ENCODE results near the gene GTPBP2.
"Not testable (repeated sequence)": the region's sequence is repeated elsewhere in the genome, so short reads cannot be mapped to it uniquely, and the experiment has no call there.

The GTPBP2 gene

DNA sequence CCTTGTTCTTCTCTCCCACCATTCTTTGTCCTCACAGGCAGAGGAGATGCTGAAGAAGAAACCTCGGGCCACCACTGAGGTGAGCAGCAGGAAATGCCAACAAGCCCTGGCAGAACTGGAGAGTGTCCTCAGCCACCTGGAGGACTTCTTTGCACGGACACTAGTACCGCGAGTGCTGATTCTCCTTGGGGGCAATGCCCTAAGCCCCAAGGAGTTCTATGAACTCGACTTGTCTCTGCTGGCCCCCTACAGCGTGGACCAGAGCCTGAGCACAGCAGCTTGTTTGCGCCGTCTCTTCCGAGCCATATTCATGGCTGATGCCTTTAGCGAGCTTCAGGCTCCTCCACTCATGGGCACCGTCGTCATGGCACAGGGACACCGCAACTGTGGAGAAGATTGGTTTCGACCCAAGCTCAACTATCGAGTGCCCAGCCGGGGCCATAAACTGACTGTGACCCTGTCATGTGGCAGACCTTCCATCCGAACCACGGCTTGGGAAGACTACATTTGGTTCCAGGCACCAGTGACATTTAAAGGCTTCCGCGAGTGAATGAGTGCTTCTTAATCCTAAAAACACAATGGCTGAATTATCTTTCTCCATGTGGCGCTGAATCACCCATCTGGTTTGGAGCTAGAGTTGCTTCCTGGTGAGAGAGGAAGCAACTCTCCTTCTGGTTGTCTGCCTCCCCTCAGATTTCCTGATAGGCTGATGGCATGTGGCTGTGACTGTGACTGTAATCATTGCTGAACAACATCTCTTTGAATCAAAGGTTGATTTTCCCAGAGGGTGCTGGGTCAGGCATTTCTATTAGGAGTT is 11.1 kb upstream of the GTPBP2 start:
- Mint-ChIP-seq H3K36me3 (peaks cover 17% of the 10 kb centered on the region), H3K27me3 (no peaks in the 10 kb centered on the region), H3K4me1 (peaks cover 31% of the 10 kb centered on the region), H3K4me3 (no peak overlapping the region), H3K27ac (no peak overlapping the region), H3K9me3 (no peaks in the 10 kb centered on the region)
- DNase-seq (ENCODE audit: low spot score in 2 of 2) = no peak
- no peak for ATAC-seq (ENCODE audit: low read depth)

DNA sequence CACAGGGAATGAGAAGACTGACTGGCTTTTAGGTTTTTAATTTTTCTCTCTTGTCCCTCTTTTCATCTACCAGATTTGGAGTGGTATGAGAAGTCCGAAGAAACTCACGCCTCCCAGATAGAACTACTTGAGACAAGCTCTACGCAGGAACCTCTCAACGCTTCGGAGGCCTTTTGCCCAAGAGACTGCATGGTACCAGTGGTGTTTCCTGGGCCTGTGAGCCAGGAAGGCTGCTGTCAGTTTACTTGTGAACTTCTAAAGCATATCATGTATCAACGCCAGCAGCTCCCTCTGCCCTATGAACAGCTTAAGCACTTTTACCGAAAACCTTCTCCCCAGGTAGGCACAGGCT is 7.2 kb upstream of the GTPBP2 start:
- peaks cover 27% of the 10 kb centered on the region for H3K4me1 Mint-ChIP-seq
- ATAC-seq (ENCODE audit: low read depth) (peak; percentile 11), DNase-seq (ENCODE audit: low spot score in 2 of 2) (no peak)
- H3K4me3 Mint-ChIP-seq = peak overlapping the region; percentile 95
- peaks cover 12% of the 10 kb centered on the region for H3K36me3 Mint-ChIP-seq
- H3K27ac Mint-ChIP-seq = peak overlapping the region; percentile 96
- H3K27me3 Mint-ChIP-seq = no peaks in the 10 kb centered on the region
- H3K9me3 Mint-ChIP-seq = no peaks in the 10 kb centered on the region

DNA sequence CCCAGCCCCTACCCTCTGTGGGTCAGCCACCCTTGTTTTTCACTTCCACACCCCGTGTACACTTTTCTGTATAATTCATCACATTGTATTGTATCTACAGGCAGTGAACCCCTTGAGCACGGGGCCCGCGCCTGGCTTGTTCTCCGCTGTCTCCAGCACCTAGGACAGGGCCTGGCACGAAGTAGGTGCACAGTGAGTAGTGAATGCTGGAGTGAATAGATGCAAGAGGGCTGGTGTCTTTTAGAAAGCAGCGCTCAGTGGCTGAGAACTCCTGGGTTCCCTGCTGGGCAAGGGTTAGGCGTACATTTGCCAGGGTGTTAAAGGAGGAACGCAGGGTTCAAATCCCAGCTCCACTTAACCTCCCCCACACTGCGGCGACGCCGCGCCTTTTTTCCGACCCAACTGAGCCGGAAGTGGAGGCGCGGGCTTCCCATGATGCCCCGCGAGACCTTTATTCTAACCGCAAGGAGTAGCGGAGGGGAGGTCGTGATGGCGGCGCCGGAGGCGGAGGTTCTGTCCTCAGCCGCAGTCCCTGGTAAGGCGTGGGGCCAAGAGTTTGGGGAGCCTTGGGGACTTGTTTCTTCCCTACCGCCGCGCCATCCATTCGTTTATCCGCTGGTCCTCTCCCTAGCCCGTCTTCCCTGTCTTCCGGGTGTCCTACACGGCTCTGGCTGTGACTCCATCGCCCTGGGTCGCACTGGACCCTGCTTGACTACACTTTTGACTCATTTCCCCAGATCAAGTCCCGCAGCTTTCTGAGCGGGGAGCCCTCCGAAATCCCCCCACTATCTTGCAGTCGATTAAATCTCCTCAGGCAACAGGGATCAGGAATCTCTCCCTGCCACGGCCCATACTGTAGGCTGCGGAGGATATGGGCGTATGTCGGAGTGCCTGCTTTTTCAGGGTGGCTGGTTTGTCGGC is 6.6 kb upstream of the GTPBP2 start, which contains the start of gene MAD2L1BP:
Gene MAD2L1BP (plus strand): TSS at position 454 of the 921 bp plus-strand sequence. CDS start 36 bp downstream, at position 490.
- Mint-ChIP-seq H3K27ac (peak within 1 kb of the TSS; percentile 96), H3K4me3 (peak within 1 kb of the TSS; percentile 95), H3K4me1 (peaks cover 31% of the 10 kb centered on the region), H3K27me3 (no peaks in the 10 kb centered on the region), H3K9me3 (no peaks in the 10 kb centered on the region), H3K36me3 (peaks cover 11% of the 10 kb centered on the region)
- ATAC-seq (ENCODE audit: low read depth) (peak; percentile 92), DNase-seq (ENCODE audit: low spot score in 2 of 2) (peak; percentile 66 to 71)

DNA sequence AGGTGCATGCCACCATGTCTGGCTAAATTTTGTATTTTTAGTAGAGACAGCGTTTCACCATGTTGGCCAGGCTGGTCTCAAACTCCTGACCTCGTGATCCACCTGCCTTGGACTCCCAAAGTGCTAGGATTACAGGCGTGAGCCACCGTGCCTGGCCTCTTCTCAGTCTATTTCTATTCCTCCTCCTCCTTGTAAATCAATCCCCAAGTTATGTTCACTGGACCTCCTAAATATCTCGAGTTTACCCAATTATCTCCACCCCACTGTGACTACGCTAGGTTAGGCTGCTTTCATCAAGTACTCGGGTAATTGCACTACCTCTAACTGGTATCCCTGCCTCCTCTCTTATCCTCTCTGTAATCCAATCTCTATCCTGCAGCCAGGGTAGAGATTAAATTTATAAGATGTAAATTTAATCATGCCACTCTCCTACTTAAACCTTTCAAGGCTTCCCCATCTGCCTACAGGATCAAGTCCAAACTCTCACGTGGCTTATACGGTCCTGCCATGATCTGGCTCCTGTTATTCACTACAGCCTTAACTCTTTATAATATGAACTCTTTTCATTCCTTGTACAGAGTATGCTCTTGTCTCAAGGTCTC is 5.7 kb upstream of the GTPBP2 start:
- H3K27ac Mint-ChIP-seq = peak overlapping the region; percentile 96
- no peak for DNase-seq (ENCODE audit: low spot score in 2 of 2)
- H3K4me1 Mint-ChIP-seq = peaks cover 31% of the 10 kb centered on the region
- peak overlapping the region; percentile 95 for H3K4me3 Mint-ChIP-seq
- no peaks in the 10 kb centered on the region for H3K27me3 Mint-ChIP-seq
- no peak for ATAC-seq (ENCODE audit: low read depth)
- H3K36me3 Mint-ChIP-seq = peaks cover 3% of the 10 kb centered on the region
- no peaks in the 10 kb centered on the region for H3K9me3 Mint-ChIP-seq

DNA sequence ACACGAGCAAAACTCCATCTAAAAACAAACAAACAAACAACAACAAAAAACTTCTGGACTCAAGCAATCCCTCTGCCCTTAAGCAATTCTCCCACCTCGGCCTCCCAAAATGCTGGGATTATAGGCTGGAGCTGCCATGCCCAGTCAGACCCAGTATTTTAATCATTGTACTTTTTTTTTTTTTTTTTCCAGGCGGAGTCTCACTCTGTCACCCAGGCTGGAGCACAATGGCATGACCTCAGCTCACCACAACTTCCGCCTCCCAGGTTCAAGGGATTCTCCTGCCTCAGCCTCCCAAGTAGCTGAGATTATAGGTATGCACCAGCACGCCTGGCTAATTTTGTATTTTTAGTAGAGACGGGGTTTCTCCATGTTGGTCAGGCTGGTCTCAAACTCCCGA is 3.9 kb upstream of the GTPBP2 start:
- not testable (repeated sequence) for H3K36me3 Mint-ChIP-seq; ATAC-seq (ENCODE audit: low read depth); H3K27me3 Mint-ChIP-seq; H3K9me3 Mint-ChIP-seq; H3K4me3 Mint-ChIP-seq; H3K27ac Mint-ChIP-seq; DNase-seq (ENCODE audit: low spot score in 2 of 2)
- peaks cover 31% of the 10 kb centered on the region for H3K4me1 Mint-ChIP-seq

DNA sequence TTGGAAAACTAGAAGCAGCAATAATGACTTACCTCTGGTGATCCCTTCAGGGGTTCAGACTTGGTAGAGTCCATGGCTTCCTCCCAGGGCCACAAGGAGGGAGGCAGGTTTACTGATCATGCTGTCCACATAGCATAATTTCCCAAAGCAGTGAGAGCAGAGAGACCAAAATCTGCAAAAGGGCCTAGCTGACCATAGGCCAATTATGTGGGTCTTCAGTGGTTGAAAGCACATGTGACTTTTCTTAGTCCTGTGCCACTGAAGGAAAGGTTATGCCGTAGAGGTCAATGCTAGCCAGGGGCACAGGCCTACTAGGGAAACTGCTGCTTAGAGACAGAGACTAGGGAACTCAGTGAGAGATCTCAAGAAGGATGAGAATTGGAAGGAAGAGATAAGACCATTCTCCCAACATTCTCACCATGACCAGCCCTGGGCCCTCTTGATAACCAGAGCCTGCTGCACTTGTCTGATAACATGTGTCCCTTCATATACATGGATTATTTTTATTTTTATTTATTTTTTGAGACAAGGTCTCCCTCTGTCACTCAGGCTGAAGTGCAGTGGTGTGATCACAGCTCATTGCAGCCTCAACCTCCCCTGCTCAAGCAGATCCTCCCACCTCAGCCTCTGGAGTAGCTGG is 2.0 kb upstream of the GTPBP2 start:
- Mint-ChIP-seq H3K27ac (peak overlapping the region; percentile 91), H3K4me1 (peaks cover 40% of the 10 kb centered on the region), H3K27me3 (no peaks in the 10 kb centered on the region), H3K9me3 (no peaks in the 10 kb centered on the region), H3K36me3 (peaks cover 5% of the 10 kb centered on the region), H3K4me3 (peak overlapping the region; percentile 52)
- ATAC-seq (ENCODE audit: low read depth) (no peak), DNase-seq (ENCODE audit: low spot score in 2 of 2) (no peak)

DNA sequence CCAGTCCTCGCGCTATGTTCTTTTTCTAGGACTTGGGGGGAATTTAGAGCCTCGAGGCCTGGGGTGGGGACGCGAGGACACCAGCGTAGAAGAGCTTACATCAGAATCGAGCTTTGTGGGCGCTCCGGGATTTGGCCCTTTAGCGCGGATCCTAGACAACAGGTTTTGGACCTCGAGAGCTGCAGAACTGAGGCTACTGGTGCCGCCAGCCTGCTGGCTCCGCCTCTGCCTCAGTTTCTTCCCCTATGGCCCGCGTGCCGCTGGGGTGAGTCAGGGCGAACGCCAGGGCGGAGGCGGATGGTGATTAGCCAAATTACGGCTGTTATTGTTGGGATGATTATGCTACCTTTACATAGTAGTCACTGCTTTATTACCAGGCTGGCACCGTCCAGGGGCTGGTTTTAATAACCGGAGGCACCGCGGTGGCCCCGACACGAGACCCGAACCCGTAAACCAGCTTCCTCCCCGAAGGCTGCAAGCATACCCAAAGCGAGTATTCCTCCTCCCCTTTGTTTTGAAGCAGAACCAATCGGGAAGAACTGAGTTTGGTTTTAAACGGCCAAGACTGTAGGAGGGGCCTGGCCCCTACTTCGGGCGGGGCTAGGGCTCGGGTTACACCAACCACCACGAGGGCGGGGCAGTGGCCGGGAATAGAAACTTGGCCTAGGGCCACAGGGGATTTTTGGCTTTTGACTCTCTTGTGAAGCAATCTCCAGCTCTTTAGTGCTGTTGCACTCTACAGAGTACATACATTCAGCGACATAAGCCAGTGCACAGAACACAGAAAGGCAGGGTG is 639 bp upstream of the GTPBP2 start:
- peak; percentile 71 for ATAC-seq (ENCODE audit: low read depth)
- no peaks in the 10 kb centered on the region for H3K9me3 Mint-ChIP-seq
- peak overlapping the region; percentile 96 for H3K4me3 Mint-ChIP-seq
- peak; percentile 77 to 90 for DNase-seq (ENCODE audit: low spot score in 2 of 2)
- peaks cover 36% of the 10 kb centered on the region for H3K4me1 Mint-ChIP-seq
- H3K27ac Mint-ChIP-seq = peak overlapping the region; percentile 91
- no peaks in the 10 kb centered on the region for H3K27me3 Mint-ChIP-seq
- peaks cover 7% of the 10 kb centered on the region for H3K36me3 Mint-ChIP-seq

DNA sequence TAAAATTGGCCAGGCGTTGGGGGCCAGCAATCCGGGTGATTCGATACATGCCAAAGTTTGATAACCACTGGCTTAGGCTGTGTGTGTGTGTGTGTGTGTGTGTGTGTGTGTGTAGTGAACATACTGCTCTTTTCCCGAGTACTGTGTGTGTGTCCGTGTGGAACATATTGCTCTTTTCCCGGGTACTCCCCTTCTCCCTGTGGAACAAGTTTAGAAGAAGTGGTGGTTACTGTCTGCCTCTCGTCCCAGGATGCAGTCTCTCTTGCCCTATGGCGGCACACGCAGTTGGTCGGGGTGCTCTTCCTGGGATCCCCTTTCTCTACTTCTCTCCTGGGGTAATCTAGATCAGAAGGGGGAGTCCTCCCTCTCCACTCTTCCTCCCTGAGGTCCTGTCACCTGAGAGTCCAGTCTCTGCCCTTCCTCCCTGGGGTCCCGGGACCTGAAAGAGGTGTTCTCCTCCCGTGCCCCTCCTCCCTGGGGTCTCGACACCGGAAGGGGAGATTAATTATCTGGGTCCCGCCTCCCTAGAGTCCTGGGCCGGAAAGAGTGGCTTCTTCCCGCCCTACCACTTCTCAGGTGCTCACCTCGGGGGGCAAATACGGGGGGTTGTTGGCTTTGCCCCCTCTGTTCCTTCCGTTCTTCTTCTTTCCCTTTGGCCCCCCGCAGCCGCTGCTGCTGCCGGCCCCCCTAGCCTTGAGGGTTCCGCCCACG is 516 bp downstream of the GTPBP2 start:
- Mint-ChIP-seq H3K4me3 (peak overlapping the region; percentile 96), H3K36me3 (peaks cover 12% of the 10 kb centered on the region), H3K9me3 (no peaks in the 10 kb centered on the region), H3K27me3 (no peaks in the 10 kb centered on the region), H3K27ac (peak overlapping the region; percentile 91), H3K4me1 (peaks cover 34% of the 10 kb centered on the region)
- peak in 1 of 2 donors; percentile 51 for DNase-seq (ENCODE audit: low spot score in 2 of 2)
- no peak for ATAC-seq (ENCODE audit: low read depth)

DNA sequence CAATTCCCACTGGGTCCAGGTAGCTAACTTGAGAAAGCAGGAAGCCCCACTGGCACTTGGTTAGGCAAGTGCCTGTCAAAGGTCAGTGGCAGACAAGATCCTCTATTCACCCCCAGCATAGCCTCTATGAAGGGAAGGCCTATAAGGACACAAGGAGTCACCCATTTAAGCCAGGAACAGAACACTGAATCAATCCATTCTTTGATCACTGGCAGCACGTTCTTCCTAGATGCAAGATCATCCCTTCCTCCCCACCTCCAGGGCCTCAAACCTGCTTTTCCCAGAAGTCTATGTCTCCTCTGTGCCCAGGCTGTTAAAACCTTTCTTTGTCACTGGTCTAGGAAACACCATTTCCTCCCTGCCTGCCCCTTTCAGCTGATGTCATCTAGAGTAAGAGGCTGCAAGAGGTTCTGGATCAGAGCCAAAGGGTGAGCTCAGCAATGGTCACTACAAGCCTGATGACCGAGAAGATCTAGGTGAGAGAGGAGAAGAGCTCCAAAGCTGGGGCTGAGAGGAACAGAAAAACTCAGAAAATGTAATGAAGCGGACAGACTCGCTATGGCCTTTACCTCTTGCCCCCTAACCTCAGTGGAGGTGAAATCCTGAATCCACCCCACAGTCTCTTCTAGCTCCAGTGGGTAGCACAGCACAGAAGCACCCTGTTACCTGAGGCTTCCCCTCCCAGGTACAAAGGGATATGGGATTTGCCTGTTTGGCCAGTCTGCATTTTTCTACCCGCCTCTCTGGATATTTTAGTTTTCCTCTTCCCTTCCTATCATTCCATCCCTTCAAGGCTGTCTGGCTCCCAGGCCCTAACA is 1.8 kb downstream of the GTPBP2 start:
- no peak for DNase-seq (ENCODE audit: low spot score in 2 of 2)
- no peak for ATAC-seq (ENCODE audit: low read depth)
- Mint-ChIP-seq H3K4me1 (peaks cover 34% of the 10 kb centered on the region), H3K27me3 (no peaks in the 10 kb centered on the region), H3K36me3 (peaks cover 21% of the 10 kb centered on the region), H3K27ac (peak overlapping the region; percentile 79), H3K9me3 (no peaks in the 10 kb centered on the region), H3K4me3 (peak overlapping the region; percentile 18)

DNA sequence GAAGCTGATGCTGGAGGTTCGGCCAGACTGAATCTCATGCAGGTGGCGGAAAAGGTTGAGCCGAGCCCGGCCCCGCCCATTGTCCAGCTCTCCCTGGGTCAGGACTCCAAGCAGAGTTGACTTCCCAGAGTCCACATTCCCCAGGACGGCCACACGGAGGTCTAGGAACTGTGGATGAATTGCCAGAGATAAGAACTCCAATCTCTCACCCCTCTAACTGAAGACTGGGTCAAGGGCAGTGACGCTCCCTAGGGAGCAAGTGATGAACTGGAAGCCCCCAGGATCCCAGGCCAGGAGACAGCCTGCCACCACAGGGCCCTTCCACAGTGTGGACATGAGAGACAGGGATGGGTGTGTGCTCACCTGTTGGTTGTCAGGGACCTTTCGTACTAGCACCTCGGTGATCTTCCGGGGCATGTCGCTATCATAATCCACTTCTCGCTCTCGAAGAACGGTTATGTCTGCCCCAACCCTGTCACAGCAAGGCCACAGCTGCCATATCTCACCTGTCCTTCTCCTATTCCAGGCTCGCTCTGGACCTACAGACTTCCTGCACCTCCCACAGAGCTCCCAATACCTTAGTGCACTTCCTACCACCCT is 3.6 kb downstream of the GTPBP2 start:
- Mint-ChIP-seq H3K36me3 (peaks cover 32% of the 10 kb centered on the region), H3K4me3 (no peak overlapping the region), H3K4me1 (peaks cover 33% of the 10 kb centered on the region), H3K27ac (no peak overlapping the region), H3K27me3 (no peaks in the 10 kb centered on the region), H3K9me3 (no peaks in the 10 kb centered on the region)
- no peak for DNase-seq (ENCODE audit: low spot score in 2 of 2)
- ATAC-seq (ENCODE audit: low read depth) = no peak

DNA sequence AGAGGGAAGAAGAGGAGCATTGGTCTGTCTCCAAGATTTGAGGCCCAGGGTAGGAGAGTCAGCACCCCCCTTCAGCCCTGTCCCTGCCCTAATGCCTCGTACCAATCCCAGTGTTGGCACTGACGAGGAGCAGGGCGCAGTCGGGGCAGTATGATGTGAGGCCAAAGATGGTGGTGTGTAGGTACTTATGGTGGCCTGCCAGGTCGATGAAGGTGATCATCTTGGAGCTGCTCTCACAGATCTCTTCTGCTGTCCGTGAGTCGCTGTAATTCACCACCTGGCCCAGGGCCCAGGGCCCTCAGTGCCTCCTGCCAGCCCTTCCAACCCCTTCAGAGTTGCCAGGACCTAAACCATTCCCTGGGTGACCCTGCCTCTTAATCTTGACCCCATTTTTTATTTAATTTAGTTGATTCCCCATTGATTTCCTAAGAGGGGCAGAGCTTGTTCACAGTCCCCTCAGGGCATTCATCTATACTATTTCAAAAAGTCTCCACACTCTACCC is 4.2 kb downstream of the GTPBP2 start:
- H3K4me3 Mint-ChIP-seq = no peak overlapping the region
- H3K36me3 Mint-ChIP-seq = peaks cover 33% of the 10 kb centered on the region
- H3K27me3 Mint-ChIP-seq = no peaks in the 10 kb centered on the region
- no peak for ATAC-seq (ENCODE audit: low read depth)
- no peak for DNase-seq (ENCODE audit: low spot score in 2 of 2)
- H3K4me1 Mint-ChIP-seq = peaks cover 29% of the 10 kb centered on the region
- no peaks in the 10 kb centered on the region for H3K9me3 Mint-ChIP-seq
- no peak overlapping the region for H3K27ac Mint-ChIP-seq
